Hepatocyte (in vitro differentiated cells): Measurements from ENCODE around the gene CDH26. TPM values are rescaled to one million over a fixed set of nuclear protein-coding genes. Genes with fewer than 3 reads are reported as not detected.
A peak's percentile ranks its signal among the peaks of the same experiment; 100 is the strongest.

ENCODE experiments used
- DNase-seq: peaks from one replicate; pipeline ENCODE4 v3.0.0-alpha.2; 2016; ENCODE audit warnings: low spot score
- H2AFZ ChIP-seq: fragments of 200-600 bp; sonication (generic); 2 replicates; pipeline ENCODE4 v1.6.0; 2016; ENCODE audit warnings: antibody characterized with exemption, mild to moderate bottlenecking
- H3K27ac ChIP-seq: fragments of 200-600 bp; sonication (generic); 2 replicates; pipeline ENCODE4 v1.5.1; 2016; ENCODE audit warnings: mild to moderate bottlenecking
- H3K27me3 ChIP-seq: fragments of 200-600 bp; sonication (generic); 2 replicates; pipeline ENCODE4 v1.6.1; 2016
- H3K36me3 ChIP-seq: fragments of 200-600 bp; sonication (generic); replicated peaks from 2 replicates; pipeline ENCODE4 v1.5.1; 2016; ENCODE audit warnings: low read depth; ENCODE audit not compliant: insufficient read depth
- H3K4me1 ChIP-seq: fragments of 200-600 bp; sonication (generic); 2 replicates; pipeline ENCODE4 v1.5.1; 2016; ENCODE audit warnings: mild to moderate bottlenecking, moderate library complexity; ENCODE audit not compliant: insufficient read depth
- H3K4me2 ChIP-seq: fragments of 200-600 bp; sonication (generic); 2 replicates; pipeline ENCODE4 v1.6.0; 2016
- H3K4me3 ChIP-seq: fragments of 200-600 bp; sonication (generic); 2 replicates; pipeline ENCODE4 v1.5.1; 2016; ENCODE audit warnings: mild to moderate bottlenecking
- H3K79me2 ChIP-seq: fragments of 200-600 bp; sonication (generic); 2 replicates; pipeline ENCODE4 v1.6.0; 2017; ENCODE audit warnings: mild to moderate bottlenecking
- H3K9me2 ChIP-seq: fragments of 200-600 bp; sonication (generic); replicated peaks from 2 replicates; pipeline ENCODE4 v1.6.0; 2017; ENCODE audit warnings: mild to moderate bottlenecking; ENCODE audit not compliant: insufficient read depth
- H3K9me3 ChIP-seq: fragments of 200-600 bp; sonication (generic); 2 replicates; pipeline ENCODE4 v1.5.1; 2016; ENCODE audit warnings: low read depth, mild to moderate bottlenecking
- H4K20me1 ChIP-seq: fragments of 200-600 bp; sonication (generic); 2 replicates; pipeline ENCODE4 v1.6.0; 2016; ENCODE audit warnings: mild to moderate bottlenecking; ENCODE audit not compliant: insufficient read depth, poor library complexity, severe bottlenecking
- CTCF ChIP-seq: fragments of 200-600 bp; sonication (generic); IDR thresholded peaks from 2 replicates; pipeline ENCODE4 v1.5.1; 2016; ENCODE audit warnings: antibody characterized with exemption, mild to moderate bottlenecking; ENCODE audit not compliant: poor library complexity
- EZH2 ChIP-seq: fragments of 200-600 bp; sonication (generic); IDR thresholded peaks from 2 replicates; pipeline ENCODE4 v1.6.1; 2016; ENCODE audit warnings: antibody characterized with exemption, mild to moderate bottlenecking, borderline replicate concordance
- EZH2phosphoT487 ChIP-seq: fragments of 200-600 bp; sonication (generic); IDR thresholded peaks from one replicate; pipeline ENCODE4 v1.6.1; 2018; ENCODE audit warnings: antibody characterized with exemption, mild to moderate bottlenecking, low read depth, moderate library complexity; ENCODE audit not compliant: unreplicated experiment, severe bottlenecking
- WGBS: methylation state at CpG from one replicate; pipeline ENCODE4 v1.1.6; 2016; ENCODE audit warnings: low lambda C conversion rate; ENCODE audit errors: missing lambda C conversion rate; 5-methylcytosine and 5-hydroxymethylcytosine counted together
- polyA plus RNA-seq: library from polyadenylated mRNA; unstranded; fragments of >200 nt; fragmentation: Nextera tagmentation; extraction: Ambion mirVana; gene quantifications from 2 replicates; pipeline ENCODE4 v1.2.1, GENCODE V29; 2016
- total RNA-seq: library from RNA; depleted of rRNA; stranded (reverse); fragments of >200 nt; gene quantifications from 2 replicates; pipeline ENCODE4 v1.2.3, GENCODE V29; 2014

The CDH26 gene
- total and polyA plus RNA-seq, 2 experiments from 2014 or later = 2.2 to 2.3 TPM

GRCh38 chr20:59931511-59932312 is 26.5 kb upstream of the CDH26 start:
- Histone ChIP-seq H3K27ac (peak overlapping the region; percentile 63), H3K4me3 (no peak overlapping the region), H3K27me3 (no peaks in the 10 kb centered on the region), H3K4me2 (peak overlapping the region; percentile 21), H3K9me3 (no peaks in the 10 kb centered on the region), H2AFZ (peak overlapping the region; percentile 38), H3K9me2 (no peaks in the 10 kb centered on the region), H3K4me1 (peaks cover under 1% of the 10 kb centered on the region), H3K79me2 (peaks cover 5% of the 10 kb centered on the region), H3K36me3 (no peaks in the 10 kb centered on the region), H4K20me1 (no peaks in the 10 kb centered on the region)
- no peak for DNase-seq
- 70% methylated on average over 9 of the region's 9 CpGs for WGBS
- no peak for TF ChIP-seq EZH2
- no peak for TF ChIP-seq CTCF
- TF ChIP-seq EZH2phosphoT487 = no peak

- H3K79me2 ChIP-seq = peaks cover 15% of the 10 kb centered on the region
- H2AFZ ChIP-seq = no peak overlapping the region
- H3K27me3 ChIP-seq = no peaks in the 10 kb centered on the region
- H4K20me1 ChIP-seq = no peaks in the 10 kb centered on the region
- no peaks in the 10 kb centered on the region for H3K9me3 ChIP-seq
- no peak overlapping the region for H3K4me2 ChIP-seq
- no peaks in the 10 kb centered on the region for H3K9me2 ChIP-seq
- H3K4me3 ChIP-seq = no peak overlapping the region
- H3K27ac ChIP-seq = no peak overlapping the region
- H3K36me3 ChIP-seq = no peaks in the 10 kb centered on the region
- WGBS = 99% methylated on average over 44 of the region's 72 CpGs
- TF ChIP-seq EZH2phosphoT487 = no peak
- no peak for DNase-seq
- peaks cover 9% of the 10 kb centered on the region for H3K4me1 ChIP-seq
Measured at GRCh38 chr20:59932616-59933295, 25.5 kb upstream of the CDH26 start.

- no peaks in the 10 kb centered on the region for H3K9me2 ChIP-seq
- H3K27me3 ChIP-seq = no peaks in the 10 kb centered on the region
- H4K20me1 ChIP-seq = no peaks in the 10 kb centered on the region
- peaks cover 13% of the 10 kb centered on the region for H3K4me1 ChIP-seq
- TF ChIP-seq EZH2phosphoT487 = no peak
- no peak for TF ChIP-seq EZH2
- TF ChIP-seq CTCF = no peak
- H3K4me3 ChIP-seq = peak within 1 kb of the TSS; percentile 56
- H3K27ac ChIP-seq = no peak within 1 kb of the TSS
- 100% methylated on average over 6 of the region's 65 CpGs for WGBS
- H3K79me2 ChIP-seq = peaks cover 22% of the 10 kb centered on the region
- peak within 1 kb of the TSS; percentile 97 for H2AFZ ChIP-seq
- no peaks in the 10 kb centered on the region for H3K9me3 ChIP-seq
- no peaks in the 10 kb centered on the region for H3K36me3 ChIP-seq
- peak within 1 kb of the TSS; percentile 98 for H3K4me2 ChIP-seq
- peak; percentile 7 for DNase-seq
Measured at GRCh38 chr20:59933296-59933848, 24.9 kb upstream of the CDH26 start, which contains the start of gene SYCP2. SYCP2 (minus strand) TSS chr20:59933637; CDS start chr20:59922413, 11,224 bp downstream.
